GM21576 (cell line): ENCODE results near the gene DRC7.

Experiments
- ATAC-seq: cut with Tn5 transposase; IDR thresholded peaks from one replicate; pipeline ENCODE4 v1.9.1; 2021; ENCODE audit warnings: mild to moderate bottlenecking, moderate library complexity; ENCODE audit not compliant: unreplicated experiment

Gene DRC7

DNA sequence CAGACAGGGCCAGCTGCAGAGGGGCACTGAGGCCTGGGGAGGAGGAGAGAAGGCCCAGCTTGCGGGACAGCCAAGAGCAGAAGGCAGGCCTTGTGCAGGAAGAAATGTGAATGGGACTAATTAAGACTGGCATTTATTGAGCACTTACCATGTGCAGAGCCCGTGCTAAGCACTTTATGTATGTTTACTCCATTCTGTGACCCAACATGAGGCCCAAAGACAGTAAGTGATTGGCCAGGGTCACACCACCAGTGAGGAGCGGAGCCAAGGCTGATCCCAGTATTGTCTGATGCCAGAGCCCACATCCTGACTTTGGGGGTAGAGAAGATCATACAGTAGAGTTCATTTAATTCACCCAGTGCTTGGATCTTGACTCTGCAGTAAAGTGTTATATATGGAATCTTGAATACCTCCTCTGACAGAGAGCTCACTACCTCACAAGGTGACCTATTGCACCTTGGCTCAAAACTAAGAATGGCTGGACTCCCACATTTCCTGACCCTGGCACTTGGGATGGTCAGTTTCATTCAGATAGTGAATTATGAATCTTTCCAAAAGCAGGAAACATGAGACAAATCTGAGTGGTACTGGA, 54.6 kb downstream of the DRC7 start:
- ATAC-seq = no peak

DNA sequence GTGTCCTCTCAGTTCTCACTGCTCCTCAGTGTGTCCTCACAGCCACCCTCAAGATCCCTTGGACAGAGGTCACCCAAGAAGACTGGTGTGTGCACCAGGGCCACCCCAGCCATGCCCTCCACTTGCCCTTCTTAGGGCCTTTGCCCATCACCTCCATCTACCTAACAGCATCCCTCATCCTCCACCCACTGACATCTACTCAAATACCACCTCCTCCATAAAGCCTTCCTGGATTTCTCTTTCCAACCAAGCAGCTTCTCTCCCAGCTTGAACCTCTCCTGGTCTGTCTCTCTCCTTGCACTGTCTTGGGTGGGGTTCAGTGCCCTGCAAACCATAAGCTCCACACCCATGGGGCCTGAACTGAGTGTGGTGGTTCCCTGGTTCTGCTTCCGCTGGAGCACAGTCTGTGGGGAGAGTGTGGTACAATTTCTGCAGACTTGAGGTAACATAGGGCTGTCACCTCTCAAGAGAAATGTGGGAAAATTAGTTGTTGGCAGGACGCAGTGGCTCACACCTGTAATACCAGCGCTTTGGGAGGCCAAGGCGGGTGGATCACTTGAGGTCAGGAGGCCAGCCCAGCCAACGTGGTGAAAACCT, 55.3 kb downstream of the DRC7 start:
- no peak for ATAC-seq

DNA sequence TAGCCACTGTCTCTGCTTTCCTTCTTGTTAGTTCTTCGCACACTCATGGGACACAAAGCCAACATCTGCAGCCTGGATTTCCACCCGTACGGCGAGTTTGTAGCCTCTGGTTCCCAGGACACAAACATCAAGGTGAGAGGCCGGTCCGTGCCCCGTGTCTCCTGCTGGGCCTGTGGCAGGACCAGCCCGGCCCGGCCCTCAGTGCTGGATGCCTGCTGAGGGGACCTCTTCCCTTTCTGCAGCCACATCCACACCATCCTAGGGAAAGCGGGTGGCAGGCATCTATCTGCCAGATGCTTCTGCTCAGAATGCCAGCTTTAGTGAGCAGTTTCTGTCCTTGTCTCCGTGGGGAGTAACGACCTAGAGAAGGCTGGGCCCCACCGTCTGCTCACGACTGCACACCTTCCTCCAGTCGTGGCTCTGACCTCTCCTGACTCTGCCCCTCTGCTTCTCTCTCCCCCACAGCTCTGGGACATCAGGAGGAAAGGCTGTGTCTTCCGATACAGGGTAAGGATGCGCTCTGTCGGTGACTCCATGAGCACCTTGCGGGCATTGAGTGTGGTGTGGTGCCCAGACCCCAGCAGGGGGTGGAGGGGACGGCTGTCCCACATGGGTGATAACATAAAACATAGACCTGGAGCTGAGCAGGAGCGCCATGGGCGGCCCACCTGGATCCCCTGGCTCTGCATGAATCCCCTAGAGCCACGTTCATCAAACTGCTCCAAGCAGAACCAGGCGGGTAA, 56.4 kb downstream of the DRC7 start:
- ATAC-seq = no peak

DNA sequence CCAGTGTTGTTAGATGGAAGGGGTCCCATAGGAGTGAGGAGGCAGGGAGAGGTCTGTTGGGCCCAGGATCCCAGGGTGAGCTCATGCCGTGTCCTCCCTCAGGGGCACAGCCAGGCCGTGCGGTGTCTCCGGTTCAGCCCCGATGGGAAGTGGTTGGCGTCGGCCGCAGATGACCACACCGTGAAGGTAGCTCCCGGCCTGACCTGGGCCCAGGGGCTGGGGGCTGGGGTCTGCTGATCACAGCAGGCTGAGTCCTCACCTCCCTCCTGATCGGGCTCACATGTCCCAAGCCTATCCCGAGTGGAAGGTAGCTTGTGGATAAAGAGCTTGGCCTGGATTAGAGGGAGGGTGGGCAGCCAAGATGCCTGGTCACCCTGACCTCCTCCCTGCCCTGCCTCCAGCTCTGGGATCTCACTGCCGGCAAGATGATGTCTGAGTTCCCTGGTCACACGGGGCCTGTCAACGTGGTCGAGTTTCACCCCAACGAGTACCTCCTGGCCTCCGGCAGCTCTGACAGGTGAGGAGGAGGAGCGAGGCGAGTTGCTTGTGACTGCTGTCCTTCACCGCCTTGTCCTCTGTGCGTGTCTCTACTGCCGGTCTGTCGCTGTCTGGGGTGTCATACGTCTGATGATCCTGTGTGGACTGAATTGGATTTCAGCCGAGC, 57.1 kb downstream of the DRC7 start:
- no peak for ATAC-seq

DNA sequence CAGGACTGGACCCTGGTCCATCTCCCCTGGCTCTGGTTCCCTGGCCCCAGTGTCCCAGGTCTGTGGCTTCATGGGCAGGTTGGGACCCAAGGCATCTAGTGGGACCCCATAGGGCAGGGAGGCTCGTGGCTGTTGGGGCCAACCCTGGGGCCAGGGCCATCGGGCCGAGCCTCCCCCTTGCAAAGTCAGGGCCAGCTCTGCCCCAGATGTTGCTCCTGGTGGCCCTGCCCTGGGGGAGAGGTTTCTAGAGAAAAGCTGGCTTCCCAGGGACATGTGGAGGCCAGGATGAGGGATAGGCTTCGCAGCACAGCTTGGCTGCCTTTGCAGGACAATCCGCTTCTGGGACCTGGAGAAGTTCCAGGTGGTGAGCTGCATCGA, 57.6 kb downstream of the DRC7 start:
- ATAC-seq = no peak

DNA sequence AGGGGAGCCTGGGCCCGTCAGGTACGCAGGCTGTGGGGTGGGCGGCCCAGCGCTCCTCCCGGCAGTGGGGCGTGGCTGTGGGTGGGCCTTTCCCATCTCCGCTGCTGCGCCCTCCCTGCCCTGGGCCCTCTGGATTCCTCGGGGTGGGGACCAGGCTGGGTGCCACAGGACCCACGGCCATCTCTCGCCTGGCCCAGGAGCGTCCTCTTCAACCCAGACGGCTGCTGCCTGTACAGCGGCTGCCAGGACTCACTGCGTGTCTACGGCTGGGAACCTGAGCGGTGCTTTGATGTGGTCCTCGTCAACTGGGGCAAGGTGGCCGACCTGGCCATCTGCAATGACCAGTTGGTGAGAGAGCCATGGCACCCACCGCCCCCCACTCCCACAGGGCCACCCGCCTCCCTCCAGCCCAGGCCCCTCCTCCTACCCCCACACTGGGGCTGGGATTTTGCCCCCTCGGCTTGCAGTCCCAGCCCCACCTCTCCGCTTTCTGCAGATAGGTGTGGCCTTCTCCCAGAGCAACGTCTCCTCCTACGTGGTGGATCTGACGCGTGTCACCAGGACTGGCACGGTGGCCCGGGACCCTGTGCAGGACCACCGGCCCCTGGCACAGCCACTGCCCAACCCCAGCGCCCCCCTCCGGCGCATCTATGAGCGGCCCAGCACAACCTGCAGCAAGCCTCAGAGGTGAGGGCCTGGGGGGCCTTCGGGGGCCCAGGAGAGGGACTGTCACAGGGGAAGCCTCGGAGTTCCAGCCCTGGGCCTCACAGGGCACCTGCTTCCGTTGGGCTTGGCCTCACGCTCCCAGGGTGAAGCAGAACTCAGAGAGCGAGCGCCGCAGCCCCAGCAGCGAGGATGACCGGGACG, 58.2 kb downstream of the DRC7 start:
- no peak for ATAC-seq

DNA sequence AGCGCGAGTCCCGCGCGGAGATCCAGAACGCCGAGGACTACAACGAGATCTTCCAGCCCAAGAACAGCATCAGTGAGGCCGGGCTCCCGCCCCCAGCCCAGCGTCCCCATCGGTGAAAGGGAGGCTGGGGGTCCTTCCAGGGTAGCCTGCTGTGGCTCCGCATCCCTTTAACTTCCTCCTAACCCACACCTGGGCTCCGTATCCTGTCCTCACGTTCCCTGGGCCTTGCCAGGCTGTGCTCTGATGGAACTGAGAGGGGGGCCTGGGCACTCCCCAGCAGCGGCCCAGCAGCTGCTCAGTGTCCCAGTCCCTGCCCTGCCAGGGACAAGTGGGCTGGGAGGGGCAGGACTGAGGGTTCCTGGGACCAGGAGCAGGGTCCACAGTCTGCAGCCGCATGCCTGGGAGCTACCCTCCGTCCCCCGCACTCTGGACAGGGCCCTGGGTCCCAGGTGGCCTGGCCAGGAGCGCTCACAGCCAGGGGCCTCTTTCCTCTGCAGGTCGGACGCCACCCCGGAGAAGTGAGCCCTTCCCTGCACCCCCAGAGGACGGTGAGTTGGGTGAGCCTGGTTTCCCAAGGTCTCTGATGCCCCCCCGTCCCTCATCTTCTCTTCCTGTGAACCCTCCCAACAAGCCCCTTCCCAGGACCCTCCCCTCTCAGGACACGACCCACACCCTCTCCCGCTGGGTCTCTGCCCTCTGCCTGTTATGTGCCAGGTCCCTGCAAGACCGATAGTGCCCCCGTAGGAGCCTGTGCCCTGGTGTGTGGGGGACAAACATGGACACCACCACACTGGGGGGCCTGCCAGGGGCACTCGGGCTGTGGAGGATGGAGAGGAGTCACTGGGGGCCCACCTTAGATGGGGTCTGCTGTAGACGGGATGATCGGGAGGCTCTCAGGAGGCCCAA, 59.1 kb downstream of the DRC7 start:
- ATAC-seq = no peak

DNA sequence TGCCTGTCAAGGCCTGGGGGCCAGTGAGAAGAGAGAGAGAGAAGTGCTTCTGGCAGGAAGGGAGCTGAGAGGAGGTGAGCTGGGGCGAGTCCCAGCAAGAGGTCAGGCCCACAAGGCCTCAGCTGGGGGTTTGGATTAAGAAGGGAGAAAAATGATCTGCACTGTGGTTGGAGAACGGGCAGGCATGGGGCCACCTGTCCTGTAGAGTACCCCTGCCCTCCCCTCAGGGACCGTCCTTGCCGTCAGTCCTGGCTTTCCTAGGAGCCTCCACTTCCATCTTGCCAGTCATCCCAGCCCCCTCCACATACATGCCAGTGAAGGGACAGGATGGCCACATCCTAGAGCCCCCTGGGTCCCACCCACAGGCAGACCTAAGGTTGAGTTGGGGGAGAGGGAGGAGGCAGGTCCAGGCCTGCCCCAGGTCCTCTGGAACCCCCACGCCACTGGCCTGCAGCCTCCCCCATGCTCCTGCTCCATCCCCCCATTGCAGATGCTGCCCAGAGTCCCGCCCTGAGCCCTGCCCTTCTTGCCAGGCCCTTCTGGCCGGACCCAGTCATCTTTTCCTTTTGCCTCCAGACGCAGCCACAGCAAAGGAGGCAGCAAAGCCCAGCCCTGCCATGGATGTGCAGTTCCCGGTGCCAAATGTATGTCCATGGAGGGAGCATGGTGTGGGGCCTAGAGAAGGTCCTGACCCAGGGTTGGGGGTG, 59.9 kb downstream of the DRC7 start:
- no peak for ATAC-seq

DNA sequence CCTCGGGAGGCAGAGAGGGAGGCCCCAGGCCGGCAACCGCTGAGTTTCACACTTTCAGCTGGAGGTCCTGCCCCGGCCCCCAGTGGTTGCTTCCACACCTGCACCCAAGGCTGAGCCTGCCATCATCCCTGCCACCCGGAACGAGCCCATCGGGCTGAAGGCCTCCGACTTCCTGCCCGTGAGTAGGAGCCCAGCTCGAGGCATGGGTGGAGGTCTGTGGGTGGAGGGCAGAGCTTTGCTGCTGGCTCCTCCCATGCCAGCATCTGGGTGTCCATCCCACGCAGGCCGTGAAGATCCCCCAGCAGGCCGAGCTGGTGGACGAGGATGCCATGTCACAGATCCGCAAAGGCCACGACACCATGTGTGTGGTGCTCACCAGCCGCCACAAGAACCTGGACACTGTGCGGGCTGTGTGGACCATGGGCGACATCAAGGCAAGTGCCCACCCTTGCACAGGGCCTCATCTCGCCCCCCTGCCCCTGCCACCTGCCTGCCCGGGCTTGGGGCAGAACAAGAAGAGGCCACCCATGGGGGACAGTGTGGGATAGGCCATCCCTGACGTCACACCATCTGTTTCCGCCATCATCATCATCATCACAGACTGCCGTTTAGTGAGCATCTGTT, 60.6 kb downstream of the DRC7 start:
- ATAC-seq = no peak

DNA sequence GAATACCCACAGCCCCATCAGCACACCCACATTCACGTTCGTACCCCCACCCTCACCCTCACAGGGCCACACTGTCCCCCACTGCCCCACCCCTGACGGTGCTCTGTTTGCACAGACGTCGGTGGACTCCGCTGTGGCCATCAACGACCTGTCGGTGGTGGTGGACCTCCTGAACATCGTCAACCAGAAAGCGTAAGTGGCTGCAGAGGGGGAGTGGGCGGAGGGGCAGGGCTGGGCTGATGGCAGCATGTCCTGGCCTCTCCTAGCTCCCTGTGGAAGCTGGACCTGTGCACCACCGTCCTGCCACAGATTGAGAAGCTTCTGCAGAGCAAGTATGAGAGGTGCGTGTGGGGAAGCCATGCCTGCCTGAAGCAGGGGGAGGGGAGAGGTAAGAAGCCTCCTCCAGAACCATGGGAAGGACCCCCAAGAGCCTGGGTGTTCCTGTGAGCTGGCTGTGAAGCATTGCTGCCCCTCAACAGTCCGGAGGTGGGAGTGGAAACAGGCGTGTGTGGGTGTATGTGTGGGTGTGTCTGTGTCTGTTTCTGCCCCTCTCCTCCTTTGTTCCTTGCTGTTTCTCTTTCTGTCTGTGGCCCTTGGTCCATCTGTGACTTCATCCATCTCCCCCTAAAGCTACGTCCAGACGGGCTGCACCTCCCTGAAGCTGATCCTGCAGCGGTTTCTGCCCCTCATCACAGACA, 61.3 kb downstream of the DRC7 start:
- no peak for ATAC-seq

DNA sequence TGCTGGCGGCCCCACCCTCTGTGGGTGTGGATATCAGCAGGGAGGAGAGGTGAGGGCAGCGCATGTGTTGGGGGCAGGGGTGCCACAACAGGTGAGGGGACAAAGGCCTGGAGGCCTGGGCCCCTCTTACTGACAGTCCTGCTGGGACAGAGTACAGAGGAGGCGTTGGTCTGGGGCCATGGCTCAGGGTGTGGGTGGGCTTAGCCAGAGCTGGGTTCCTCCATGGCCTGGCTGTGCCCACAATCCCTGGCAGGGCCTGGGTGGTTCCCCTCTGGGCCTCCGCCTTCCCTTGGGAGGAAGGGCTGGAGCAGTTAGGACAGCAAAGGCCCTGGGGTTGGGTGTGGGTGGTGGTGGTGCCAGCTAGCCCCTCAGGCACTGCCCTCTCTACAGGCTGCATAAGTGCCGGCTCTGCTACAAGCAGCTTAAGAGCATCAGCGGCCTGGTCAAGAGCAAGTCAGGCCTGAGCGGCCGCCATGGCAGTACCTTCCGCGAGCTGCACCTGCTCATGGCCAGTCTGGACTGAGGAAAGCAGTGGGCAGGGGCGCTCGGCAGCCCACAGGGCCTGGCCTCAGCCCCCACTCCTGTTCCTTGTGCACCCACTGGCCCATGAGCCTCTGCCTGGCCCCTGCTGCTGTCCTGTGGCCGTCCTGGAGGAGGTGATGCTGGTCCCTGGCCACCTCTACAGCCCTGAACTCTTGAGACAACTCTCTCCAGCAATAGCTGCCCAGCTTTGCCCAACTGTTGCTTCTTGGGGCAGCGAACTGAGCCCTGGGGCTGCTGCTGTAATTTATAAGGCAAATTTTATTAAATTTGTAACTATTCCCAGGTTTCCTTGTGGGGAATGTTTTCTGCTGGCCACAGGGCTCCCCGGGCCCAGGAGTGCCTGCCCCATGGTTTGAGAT, 62.1 kb downstream of the DRC7 start:
- no peak for ATAC-seq

DNA sequence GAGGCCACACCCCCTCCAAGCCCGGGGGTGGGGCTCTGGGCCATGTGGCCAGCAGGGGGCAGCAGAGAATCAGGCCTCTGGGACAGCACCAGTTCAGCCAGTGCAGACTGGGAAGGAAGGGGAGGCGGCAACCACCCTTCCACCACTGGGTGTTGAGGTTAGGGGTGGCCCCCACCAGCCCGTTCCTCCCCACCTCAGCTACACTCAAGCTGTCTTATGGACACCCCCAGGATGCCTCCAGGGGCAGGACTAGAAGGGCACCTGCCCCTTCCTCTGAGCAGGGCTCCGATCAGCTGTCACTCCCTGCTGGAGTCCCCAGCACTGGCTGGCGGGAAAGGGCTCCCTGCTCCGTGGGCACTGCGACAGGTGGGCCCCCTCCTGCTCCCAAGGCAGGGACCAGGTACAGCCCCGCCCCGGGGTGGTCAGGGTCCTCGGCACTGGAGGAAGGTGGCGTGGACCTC, 62.8 kb downstream of the DRC7 start:
- ATAC-seq = peak; percentile 83

DNA sequence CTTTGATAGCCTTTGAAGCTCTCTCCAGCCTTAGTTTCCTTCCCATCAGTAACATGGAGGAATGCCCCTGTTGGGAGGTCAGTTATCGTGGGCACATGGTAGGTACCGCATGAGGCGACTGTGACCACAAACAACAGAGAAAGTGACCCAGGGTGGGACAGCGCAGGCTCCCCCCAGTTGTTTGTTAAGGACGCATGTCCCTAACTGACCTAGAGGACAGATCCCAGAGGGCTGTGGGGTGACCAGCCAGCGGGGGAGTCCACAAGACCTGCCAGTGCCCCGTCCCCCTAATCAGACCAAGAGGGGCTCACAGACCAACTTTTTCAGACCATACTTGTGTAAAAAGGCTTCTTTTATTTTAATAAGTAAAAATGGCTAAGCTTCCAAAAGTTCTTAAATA, 63.3 kb downstream of the DRC7 start:
- no peak for ATAC-seq

DNA sequence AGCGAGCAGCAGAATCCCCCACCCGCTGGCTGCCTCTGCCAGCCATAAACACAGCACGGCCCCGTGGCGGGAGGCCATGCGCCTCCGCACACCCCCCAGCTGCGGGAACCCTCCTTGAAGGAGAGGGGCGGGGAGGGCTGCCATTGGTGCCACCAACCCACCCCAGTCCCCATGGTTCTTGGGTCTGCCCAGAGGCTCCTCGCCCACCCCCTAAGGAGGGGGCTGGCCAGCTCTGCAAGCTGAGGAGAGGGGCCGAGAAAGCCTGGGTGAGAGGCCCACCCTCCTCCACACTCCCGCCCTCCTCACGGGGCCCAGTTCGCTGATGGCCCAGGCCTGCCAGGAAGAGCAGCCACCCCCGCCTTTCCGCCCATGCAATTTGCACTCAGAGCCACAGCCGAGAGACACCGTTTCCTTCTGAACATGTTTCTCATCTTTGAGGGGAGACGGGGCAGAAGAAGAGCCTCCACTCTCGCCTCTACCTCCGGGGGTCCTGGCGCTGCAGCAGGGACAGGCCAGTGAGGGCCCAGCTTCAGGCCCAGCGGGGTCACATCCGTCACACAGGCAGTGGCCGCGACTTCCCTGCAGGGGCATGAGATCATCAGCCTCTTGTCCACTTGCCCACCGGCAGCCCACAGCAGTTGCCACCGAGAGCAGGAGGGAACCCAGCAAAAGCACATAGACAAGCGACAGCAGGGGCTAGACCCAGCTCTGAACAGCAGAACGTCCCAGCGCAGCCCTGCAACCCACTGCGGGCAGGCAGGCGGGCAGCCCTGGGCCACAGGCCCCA, 63.9 kb downstream of the DRC7 start:
- no peak for ATAC-seq

DNA sequence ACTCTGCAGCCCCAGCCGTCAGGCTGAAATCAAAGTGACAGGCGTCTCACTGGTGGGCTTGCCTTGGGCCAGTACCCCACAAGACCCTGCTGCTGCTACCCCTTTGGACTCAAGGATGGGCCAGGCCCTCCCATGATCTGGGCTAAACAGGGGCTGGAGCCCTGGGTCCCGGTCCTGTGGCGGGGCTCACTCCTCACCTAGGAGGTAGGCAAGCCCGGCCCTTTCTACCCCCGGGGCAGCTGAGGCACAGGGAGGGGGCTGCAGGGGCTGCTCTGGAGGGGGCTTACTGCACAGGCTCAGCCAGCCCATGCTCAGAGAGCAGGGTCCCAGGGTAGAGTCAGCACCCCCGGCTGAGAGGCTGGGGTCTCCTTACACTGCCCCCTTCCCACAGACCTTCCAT, 64.5 kb downstream of the DRC7 start:
- ATAC-seq = no peak

DNA sequence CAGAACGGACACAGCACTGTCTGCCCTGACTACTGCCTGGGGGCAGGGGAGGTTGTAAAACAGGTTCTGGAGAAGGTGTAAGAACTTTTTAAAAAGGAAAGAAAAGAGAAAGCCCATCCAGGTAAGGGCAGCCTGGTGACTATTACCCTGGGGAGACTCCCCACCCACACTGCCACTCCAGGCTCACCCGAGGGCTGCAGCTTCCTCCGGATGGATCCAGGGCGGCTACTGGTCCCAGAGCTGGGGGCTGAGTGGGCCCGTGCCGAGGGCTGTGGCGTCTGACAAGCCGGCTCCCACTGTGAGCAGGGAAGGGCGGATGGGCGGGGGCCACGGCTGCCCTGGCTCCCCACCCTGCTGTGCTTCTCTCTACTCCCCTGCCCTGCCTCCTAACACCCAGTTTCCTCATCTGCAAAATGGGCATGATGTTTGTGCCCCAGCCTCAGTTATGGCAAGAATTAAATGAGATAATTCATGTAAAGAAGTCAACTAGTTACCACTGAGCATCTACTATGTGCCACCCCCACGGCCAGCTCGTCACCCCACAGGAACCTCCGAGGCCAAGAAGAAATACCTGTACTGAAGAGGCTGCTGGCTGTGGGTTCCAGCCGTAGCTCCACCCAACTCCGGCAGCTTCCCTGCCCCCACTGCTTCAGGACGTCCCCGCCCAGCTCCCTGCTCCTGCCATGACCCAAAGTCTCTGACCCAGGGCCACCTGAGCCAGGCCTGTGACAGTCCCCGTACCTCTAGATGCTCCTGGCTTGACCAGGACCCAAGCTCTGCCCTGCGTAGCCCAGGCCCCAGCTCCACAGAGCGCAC, 65.1 kb downstream of the DRC7 start:
- no peak for ATAC-seq
